Stimulated activated CD4-positive, alpha-beta T cell treated with anti-CD3 and anti-CD28 coated beads, Interleukin-1b, Interleukin-23, amount 100 ng/mL, for 1 hour (primary cell): ENCODE results near the gene DDX17.

ENCODE experiments used
- DNase-seq, 2 donors: peaks; one replicate each; pipeline ENCODE4 v3.0.0-alpha.2; 2020; ENCODE audit warnings: low read depth in 2 of 2

Gene DDX17

DNA sequence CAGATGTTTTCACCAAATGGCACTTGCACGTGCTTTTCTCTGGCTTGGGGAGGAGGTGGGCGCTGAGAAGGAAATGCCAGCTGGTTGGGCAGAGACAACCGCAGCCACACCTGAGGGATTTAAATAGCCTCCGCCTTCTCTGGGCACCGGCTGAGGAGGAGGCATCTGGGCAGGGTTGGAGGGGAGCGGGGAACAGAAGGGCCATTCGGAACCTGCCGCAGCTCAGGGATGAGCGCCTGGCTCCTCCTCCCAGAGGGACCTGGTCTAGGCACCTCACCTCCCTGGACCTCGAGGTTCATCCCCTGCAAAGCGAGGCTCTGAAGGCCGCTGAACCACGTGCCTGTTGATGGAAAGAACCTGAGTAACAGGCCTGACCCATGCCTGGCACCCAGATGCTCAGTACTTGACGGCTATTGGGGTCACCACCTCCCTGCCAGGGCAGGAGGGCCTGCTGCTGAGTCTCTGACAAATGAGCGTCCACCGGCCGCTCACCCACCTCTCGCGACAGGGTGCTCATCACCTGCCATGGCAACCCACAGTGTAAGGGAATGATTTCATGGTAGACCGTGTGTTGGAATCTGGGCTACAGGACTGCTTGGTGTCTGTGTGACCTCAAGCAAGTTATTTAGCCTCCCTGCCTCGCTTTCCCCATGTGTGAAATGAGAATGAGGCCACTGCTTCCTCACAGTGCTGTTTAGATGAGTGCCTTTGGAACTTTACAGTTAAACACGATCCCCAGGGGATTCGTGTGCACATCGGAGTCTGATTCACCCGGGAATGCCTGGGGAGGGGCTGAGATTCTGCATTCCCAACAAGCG lies 40.2 kb downstream of the DDX17 start:
- no peak for DNase-seq

DNA sequence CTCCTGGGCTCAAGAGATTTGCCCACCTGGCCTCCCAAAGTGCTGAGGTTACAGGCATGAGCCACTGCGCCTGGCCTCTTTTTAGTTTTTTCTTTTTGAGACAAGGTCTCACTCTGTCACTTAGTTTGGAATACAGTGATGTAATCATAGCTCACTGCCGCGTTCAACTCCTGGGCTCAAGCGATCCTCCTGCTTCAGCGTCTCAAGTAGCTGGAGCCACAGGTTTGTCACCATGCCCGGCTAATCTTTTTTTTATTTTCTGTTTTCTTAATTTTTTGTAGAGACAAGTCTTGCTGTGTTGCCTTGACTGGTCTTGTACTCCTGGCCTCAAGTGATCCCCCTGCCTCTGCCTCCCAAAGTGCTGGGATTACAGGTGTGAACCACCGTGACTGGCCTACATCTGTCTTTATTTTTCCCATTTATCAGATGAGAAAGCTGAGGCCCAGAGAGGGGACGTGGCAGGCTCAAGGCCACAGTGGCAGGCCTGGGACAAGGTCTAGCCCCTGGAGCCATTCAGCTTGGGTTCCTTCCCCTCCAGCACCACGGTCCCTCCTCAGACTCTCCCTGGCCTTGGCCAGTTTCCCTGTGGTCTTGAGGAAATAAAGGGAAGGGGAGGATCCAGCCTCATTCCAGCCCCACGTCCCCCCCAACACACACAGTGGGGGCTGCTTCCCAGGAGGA lies 41.0 kb downstream of the DDX17 start:
- DNase-seq = no peak

DNA sequence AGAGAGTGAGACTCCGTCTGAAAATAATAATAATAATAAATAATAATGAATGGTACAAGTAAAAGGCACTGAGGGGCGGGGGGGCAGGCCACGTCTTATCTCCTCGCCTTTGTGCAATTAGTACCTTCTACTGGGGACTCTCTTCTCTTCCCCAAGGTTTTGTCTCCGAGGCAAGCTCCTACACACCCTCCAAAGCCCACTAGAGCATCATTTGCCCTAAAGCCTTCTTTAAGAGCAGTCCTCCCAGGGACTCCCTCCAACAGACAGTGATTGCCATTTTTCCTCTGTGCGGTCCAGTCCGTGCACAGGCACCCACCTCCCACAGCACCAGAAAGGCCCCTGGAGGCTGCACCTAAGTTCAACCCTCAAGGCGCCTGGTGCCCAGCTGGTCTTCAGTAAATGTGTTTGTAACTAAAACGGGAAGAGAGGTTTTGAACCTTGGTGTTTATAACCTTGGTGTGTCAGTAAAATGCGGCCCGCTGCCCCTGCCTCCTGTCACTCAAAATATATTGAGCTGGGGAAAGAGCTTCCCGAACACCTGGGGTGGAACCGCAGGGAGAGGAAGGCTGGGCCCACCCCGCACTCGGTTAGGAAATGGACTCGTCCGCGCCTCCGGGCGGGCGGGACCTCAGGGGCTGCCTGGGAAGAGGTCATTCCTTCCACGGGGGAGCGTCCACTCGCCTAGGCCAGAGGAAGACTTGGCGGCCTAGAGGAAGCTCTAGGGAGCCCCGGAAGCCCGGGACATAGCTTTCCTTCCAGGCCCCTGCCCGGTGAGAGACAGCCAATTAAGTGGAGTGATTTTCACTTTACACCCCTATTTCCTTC lies 42.9 kb downstream of the DDX17 start:
- no peak for DNase-seq

DNA sequence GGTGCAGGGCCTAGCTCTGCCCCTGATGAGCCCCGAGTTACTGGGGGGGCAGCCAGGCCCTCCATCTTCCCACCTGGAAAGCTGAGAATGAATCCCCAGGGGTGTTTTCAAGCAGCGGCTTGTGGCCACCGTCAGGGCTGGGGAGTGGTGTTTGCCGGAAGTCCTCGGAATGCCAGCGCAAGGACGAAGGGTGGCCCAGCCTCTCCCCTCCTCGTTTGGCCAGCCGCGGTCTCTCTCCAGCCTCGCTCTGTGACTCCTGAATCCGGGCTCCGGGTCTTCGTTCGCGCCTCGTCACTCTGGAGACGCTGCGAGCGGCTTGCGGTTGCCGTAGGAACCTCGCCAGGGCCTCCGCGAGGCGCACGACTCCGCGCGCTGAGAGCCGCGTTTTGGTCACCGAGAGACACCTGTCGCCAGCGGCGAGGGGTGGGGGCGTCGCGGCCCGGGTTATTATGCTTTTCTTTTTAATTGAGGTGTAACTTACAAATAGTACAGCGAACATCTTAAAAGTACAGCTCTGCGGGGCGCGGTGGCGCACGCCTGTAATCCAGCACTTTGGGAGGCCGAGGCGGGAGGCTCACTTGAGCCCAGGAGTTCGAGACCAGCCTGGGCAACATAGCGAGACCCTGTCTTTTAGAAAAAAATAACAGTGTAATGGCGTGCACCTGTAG lies 44.6 kb downstream of the DDX17 start:
- peak in 1 of 2 donors; percentile 22 for DNase-seq

DNA sequence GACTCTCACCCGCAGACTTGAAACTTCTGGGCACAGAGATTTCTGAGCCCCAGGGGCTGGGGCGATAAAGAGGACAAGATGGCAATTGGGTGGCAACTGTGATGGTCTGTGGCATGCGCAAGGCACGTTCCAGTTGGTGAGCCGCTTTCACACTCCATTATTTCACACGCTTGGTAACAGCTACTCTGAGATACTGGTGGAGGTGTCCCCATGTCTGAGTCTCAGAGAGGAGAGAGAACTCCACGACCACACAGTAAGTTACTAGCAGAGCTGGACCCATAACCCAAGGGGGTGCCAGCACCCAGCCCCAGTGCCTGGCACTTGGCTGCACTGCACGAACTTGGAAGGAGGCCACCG lies 45.1 kb downstream of the DDX17 start:
- no peak for DNase-seq

DNA sequence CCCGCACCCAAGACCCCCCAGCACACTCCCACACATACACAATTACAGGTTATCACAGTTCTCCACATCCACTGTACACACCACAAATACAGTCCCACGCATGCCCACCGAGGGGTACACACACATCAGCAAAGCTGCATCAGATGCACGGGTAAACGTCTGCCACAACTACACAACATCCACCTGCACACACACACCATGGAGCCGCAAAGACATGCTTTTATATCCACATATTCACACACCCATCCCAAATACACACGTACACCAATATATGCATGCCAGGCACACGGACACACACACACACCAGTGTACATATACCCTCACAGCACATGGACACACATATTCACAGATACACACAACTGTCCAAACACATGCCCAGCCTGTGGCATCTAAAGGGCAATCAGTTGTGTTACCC lies 45.7 kb downstream of the DDX17 start:
- DNase-seq = no peak

DNA sequence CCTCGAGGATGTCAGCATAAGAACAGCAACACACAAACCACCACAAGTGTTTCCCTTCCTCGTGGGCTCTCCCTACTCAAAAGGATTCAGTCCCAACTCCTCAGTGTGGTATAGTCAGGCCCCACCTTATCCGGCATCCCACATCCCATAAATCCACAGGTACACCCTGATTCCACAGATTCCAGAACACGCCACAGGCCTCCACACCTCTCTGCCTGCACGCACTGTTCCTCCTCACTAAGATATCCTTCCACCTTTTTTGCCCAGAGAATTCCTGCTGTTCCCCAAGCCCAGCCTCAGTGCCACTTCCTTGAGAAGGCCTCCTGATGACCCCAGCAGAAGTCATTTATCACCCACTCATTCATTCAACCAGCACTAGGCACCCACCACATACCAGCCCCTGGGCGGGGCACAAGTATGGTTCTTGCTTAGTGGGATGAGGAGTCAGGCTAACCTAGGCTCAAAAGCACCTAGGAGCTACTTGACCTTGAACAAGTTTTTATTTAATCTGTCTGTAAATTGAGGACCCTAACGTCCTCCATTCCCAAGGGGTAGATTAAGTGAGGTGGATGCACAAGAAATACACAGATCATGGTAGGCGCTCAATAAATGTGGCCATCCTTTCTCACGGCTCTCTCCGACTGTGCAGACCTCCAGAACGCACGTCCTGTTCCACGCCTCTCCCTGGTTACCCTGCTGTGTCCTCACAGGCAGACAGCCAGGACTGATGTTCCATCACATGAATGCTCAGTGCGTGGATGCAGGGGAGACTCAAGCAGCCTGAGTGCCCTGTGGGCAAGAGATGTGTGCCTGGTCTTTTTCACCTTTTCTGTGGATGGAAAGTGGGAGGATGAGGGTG lies 49.0 kb downstream of the DDX17 start:
- no peak for DNase-seq

DNA sequence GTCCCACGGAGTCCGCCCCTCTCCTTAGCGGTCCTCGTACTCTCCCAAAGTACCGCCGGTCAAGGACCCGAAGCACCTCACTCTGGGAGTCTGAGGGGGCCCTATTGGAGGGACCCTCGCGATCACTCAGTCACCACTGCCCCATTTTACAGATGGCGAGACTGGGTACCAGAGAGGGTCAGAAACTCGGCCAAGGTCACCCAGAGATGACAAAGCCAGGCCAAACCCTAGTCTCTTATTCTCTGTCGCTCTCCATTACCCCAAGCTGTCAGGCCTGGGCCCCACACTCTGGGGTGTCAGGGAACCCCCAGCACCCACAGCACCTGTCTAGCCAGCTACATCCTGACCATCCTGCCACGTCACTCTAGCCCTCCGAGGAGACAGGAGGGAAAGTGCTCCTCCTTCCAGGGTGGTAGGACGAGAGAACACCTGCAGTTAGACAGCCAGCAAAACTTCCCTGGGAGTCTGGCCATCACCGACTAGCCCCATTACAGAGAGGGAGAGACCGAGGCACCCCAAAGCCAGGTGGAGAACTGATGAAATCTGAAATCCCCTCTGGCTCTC lies 49.8 kb downstream of the DDX17 start:
- no peak for DNase-seq

DNA sequence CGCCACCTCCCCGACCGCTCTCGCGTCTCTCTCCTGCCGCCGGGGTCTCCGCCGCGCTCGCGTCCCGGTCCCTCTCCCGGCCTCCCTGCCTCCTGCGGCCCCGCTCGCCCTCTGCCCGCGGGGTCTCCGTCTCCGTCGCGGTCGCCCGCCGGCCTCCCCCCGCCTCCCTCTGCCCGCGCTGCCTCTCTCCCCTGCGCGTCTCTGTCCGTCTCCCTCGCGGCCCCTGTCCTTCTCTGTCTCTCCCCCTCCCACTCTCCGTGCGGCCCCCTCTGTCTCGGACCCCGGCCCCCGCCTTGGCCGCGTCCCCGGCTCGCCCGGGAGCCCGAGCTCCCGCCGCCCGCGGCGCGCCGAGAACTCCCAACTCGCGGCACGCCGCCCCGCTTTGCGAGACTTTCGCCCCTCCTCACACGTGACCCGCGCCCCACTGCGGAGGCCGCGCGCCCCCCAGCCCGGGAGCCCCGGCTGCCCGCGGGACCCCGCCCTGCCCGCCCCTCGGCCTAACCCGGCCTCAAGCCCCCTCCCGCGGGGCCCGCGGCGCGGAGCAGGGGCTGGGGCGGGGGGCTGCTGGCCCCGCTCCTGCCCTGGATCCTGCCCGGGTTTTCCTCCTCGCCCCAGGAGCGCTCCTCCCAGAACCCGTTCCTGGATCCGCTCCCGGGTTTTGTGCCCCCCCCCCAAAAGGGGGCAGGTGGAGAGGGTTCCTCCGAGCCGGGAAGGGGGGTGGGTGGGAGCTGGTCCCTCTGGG lies 50.4 kb downstream of the DDX17 start:
- DNase-seq = no peak

DNA sequence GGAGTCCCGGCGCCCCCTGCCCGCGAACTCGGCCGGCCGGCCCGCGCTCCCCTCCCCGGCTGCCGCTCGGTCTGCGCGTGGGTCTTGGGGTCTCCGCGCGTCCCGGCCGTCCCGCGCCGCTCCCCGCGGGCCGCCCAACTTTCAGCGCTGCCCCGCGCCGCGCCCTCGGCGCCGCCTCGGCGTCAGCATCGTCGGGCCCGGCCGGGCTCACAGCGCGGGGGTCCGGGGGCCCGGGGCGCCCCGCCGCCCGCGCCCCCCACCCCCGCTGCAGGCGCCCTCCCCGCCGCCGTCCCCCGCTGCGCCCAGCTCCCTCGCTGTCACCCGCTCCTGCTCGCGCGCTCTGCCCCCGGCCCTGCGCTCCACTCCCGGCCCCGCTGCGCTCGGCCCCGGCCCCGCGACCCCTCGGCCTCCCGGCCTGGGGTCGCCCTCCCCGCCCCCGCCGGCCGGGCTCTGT lies 51.0 kb downstream of the DDX17 start, which contains the start of gene KCNJ4:
Gene KCNJ4 (minus strand): TSS at position 124 of the 454 bp plus-strand sequence. CDS start 27,067 bp downstream, outside the sequence.
- DNase-seq = no peak

DNA sequence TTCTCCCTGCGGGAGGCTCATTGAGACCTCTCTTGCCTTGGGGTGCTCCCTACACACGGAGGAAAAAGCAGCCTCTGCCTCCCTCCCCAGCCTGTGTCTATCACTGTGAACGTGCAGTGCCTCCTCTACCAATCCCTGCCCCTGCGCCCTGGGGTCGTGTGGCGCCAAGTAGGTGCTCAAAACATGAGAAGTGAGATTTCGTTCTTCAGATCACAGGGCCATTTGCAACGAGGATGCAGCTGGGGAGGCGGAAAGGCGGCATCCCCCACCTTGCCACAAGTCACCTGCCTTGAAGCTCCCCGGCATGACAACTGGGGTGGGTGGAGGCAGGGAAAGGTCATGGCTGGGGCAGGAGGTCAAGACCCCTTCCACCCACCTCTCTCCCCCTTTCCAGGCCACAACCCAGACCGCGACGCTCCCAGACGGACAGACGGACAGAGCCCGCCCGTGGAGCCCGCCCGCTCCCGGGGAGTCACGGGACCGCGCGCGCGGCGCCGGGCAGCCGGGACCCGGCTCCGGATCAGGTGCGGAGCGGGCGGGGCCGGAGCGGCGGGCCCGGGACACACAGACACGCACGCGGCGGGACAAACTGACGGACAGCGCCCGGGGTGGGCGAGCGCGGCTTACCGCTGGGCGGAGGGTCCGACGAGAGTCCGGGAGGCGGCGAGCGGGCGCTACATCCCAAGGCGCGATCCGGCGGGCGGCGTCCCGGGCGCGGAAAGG lies 51.6 kb downstream of the DDX17 start:
- no peak for DNase-seq

DNA sequence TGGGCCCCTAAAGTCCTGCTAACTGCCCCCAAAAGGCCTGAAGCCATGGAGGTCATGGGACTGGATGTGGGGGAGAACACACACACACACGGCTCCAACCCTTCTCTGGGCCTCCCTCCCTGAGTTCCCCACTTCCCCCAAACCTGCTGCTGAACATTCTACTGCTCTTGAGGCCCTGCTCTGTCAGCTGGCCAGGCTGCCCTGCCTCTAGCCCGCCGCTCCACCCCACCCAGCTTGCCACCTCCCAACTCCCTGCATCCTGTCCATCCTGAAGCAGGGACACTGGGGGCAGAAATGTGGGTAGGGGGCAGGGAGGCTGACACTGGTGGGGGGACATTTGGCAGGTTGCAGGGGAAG lies 52.1 kb downstream of the DDX17 start:
- DNase-seq = no peak

DNA sequence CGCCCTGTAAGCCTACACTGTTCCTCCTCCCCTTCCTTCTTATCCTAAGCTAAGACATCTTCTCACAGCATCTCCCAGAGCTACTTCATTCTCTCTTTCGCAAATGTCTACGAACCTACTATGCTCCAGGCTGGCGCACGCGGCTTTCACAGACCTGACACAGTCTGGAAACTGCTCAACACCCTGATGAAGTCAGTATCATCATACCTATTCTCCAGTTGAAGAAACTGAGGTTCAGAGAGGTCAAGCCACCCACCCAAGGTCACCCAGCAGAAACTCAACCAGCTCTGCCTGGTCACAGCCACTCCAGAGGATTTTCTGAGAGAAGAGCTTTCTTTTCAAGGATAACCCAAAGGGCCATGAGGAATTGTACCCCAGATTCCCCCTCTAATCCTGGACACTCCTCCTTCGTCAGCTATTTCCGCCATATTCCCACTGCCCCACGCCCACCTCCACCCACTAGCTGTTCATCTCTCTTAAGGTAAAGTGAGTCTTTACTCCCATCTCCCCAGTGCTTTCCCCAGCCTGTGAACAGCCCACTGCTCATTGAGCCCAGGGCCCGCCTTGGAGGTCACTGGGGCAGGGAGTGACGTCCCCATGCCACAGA lies 52.9 kb downstream of the DDX17 start:
- DNase-seq = no peak

DNA sequence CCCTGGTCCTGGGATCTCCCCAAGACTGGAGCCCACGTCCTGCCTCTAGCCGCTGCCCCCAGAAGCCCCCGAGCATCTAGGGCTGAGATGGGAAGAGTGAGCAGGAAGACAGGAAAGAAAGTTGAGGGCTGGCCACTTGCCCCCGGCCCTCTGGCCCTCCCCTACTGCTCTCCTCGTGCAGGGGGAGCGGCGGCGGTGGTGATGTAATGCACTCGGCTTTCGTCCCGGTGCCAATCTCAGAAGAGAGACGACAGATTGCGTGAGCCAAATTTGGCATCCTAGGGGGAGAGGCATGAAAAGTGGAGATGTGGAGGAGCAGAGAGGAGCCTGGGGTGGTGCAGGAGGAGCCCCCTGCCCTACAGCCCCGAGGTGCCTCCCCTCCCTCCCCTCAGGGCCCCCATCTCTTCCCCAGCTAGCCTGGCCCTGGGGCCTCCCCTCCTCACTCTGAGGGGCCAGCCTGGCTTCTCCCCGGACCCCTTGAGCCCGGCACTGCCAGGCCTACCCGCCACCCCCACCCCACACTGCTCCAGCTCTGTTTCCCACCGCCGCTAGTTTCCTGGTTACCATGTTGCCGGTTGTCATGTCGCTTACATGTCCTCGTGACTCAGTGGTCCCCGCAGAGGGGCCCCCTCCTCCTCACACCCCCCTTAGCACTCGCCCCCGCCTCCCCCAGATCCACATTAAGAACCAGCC lies 53.6 kb downstream of the DDX17 start:
- no peak for DNase-seq

DNA sequence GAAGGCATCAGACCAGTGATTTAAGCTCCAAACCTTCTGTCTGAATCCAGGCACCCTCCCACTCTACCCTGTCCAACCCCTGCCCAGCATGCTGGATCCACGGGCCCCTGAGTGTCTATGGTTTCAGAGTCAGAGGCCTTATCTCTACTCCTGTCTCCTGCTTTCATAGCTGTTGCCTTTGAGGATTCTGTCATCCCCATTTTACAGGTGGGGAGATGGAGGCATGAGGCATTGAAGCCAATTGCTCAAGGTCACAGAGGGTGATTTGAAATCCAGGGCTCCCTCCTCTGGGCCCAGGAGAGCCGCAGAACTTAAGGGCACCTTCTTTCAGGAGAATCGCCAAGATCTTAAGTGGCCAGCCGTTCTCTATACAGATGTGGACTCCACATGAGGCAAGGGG lies 54.2 kb downstream of the DDX17 start:
- DNase-seq = no peak

DNA sequence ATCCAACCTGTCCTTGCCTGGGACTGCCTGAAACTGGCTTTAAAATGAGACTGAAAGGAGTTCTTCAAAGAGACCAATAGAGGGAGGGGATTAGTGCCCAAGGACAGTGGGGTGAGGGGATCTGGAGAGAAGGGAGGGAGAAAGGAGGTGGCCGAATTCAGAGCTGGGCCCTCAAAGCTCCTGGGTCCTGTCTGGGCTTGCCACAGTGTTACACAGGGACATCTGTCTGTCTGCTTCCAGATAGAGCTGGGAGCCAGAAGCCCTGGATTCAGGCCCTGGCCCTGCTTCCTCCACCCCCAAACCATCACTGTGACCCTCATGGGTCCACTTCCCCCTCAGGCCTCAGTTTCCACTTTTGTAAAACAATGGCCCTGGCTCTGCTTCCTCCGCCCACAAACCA lies 54.7 kb downstream of the DDX17 start:
- no peak for DNase-seq

DNA sequence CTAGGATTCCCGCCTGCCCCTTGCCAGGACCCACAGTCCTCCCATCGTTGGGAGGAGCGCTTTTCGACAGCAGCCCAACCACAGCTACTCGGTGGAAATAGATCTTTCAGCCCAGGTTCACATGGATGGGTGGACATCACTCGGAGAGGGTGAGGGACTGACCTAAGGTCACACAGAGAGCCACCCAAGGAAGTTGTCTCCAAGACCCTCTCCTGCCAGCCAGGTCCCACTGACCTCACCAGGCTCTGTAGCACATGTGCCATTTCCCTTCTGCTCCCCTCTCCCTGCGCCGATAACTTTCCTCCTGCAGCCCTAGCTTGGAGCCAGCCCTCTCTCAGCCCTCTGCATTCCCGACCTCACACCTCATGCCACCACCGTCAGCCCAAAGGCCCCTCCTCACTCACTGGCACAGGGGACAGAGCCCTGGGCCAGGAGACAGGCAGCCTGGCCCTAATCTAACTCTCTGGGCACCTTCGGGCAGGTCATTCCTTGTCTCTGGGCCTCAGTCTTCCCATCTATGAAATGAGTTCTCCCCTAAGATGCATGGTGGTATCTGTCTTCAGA lies 55.8 kb downstream of the DDX17 start:
- no peak for DNase-seq

DNA sequence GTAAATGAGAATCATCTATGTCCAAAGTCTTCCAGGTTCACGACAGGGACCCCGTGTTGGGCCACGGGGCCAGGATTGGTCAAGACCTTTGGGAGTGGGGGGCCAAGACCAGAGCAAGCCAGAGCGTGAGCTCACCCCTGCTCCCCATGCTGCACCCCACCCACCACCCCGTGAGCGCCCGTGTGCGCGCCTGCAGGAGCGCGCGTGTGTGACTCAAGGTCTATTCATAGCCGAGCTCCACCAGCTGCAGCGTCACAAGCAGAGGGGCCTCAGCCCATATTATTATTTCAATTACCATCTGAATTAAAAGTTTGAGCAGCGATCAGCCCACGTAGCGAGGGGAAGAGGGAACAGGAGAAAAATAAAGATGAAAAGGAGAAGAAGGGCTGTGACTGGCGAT lies 56.3 kb downstream of the DDX17 start:
- no peak for DNase-seq
